HG02840 (cell line): ENCODE results near the gene CELA2A.
"Not testable (repeated sequence)": the region's sequence is repeated elsewhere in the genome, so short reads cannot be mapped to it uniquely, and the experiment has no call there.

Experiments
- ATAC-seq: cut with Tn5 transposase; IDR thresholded peaks from one replicate; pipeline ENCODE4 v1.9.1; 2021; ENCODE audit warnings: mild to moderate bottlenecking, moderate library complexity, moderate number of reproducible peaks; ENCODE audit not compliant: unreplicated experiment, low FRiP score

CELA2A gene

GRCh38 chr1:15489052-15489736 is 32.7 kb downstream of the CELA2A start:
- no peak for ATAC-seq

- not testable (repeated sequence) for ATAC-seq
Observed at GRCh38 chr1:15491010-15491409, 34.5 kb downstream of the CELA2A start.

- ATAC-seq = no peak
Observed at GRCh38 chr1:15492596-15492995, 36.1 kb downstream of the CELA2A start.

- no peak for ATAC-seq
Observed at GRCh38 chr1:15493869-15494390, 37.4 kb downstream of the CELA2A start.

GRCh38 chr1:15500184-15501178 is 43.9 kb downstream of the CELA2A start:
- ATAC-seq = no peak

- no peak for ATAC-seq
Observed at GRCh38 chr1:15501208-15502032, 44.9 kb downstream of the CELA2A start.

- ATAC-seq = no peak
Observed at GRCh38 chr1:15504436-15504835, 47.9 kb downstream of the CELA2A start.

GRCh38 chr1:15506831-15507230 is 50.3 kb downstream of the CELA2A start:
- ATAC-seq = no peak

- ATAC-seq = no peak
Observed at GRCh38 chr1:15507278-15507677, 50.7 kb downstream of the CELA2A start.

GRCh38 chr1:15508700-15509487 is 52.4 kb downstream of the CELA2A start:
- ATAC-seq = no peak

GRCh38 chr1:15509586-15509985 is 53.1 kb downstream of the CELA2A start:
- no peak for ATAC-seq

- ATAC-seq = no peak
Observed at GRCh38 chr1:15510611-15511405, 54.3 kb downstream of the CELA2A start.

GRCh38 chr1:15513192-15513591 is 56.7 kb downstream of the CELA2A start:
- ATAC-seq = no peak

GRCh38 chr1:15513919-15514318 is 57.4 kb downstream of the CELA2A start:
- ATAC-seq = no peak

- ATAC-seq = not testable (repeated sequence)
Observed at GRCh38 chr1:15514557-15514956, 58.0 kb downstream of the CELA2A start.

GRCh38 chr1:15515022-15515663 is 58.6 kb downstream of the CELA2A start:
- ATAC-seq = no peak

- ATAC-seq = no peak
Observed at GRCh38 chr1:15519625-15520024, 63.1 kb downstream of the CELA2A start.

- ATAC-seq = not testable (repeated sequence)
Observed at GRCh38 chr1:15521206-15521906, 64.8 kb downstream of the CELA2A start.
